ENCODE measurements around the gene FZD4.

GRCh38 chr11:86969258-86969657 is 14.1 kb upstream of the FZD4 start:
- TF ChIP-seq CTCF (IDR thresholded peaks at IDR 0.05) (no peak), POLR2A (IDR thresholded peaks at IDR 0.05) (no peak)

Data from prostate gland (tissue), 2 donors.